DMS 273 (cell line): ENCODE data around the gene SH3RF3.

Experiments used
- DNase-seq: peaks from one replicate; lab custom pipeline; 2025; ENCODE audit not compliant: unreplicated experiment; lab: John Stamatoyannopoulos, UW

Gene SH3RF3

DNA sequence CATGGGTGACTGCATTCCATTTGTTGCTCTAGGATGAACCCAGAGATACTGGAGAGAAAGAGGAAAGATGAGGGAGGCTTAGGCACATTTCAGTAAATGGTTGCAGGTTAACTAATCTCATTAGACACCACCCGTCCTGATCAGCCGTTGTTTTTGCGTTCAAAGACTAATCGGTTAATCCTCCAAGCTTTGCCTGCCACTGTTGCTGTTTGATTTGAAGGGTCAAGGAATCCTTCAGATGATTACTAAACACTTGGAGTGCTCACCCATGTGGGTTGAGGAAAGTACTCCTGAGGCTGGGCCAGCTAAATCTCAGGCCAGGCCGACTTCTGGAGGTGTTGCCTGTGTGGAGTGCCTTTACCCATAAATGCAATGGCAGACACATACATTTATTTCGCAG, 8.6 kb downstream of the SH3RF3 start:
- no peak for DNase-seq

DNA sequence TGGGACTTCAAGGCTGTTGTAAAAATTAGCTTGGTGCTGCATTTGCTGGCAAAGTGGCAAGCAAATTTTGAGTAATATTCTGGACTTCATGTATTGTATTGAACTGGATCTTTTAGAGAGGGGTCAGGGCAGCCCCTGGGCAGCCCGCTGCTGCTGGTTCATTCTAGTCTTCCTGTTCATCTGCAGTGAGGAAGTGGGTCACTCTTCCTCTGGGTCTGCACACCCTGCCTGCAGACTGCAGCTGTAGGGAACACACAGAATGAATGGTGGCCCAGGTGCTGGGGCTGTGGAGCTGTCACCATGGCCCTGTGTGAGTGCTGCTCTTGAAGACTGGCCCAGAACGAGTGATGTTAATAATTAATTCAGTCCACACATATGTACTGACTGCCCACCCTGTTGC, 9.4 kb downstream of the SH3RF3 start:
- DNase-seq: no peak

DNA sequence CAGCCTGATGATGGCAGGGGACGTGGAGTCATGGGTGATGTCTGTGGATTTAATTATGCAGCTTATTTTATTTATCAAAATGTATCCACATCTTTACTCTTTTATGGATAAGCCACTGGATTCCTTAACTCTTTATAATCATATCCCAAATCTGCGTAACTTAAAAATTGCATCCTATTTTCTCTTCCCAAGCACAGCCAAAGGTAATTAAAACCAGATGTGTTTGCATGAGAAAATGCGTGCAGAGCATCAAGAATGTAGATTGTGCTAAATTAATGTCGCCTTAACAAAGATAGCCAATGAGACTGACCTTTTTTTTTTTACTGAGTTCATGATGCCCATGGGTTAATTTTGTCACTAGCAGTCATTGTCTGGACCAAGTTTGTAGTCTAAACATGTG, 10.0 kb downstream of the SH3RF3 start:
- DNase-seq: no peak

DNA sequence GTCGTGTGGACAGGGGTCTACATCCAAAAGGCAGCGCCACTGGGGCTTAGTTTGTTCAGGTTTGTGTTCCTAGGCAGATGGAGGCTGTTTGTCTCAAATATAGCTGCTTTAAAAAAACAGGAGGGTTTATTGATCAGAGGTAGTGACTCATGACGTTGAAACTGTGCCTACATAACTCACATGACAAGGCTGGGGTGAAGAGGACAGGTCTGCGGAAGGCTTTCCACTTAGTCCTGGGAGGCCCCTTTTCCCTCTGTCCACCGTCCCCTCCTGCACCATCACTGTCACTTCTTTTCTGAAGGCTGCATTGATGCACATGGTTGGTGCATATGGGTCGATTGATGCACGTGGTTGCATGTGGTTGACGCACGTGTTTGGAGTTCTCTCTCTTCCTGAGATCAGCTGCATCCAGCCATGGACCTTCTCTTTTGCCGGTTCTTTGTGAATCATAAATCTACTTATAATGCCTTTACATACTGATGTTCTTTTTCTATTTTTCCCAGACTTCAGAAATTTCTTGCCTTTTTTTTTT, 10.9 kb downstream of the SH3RF3 start:
- DNase-seq: no peak

GRCh38 chr2:109141006-109141600, 12.1 kb downstream of the SH3RF3 start:
- DNase-seq: no peak

DNA sequence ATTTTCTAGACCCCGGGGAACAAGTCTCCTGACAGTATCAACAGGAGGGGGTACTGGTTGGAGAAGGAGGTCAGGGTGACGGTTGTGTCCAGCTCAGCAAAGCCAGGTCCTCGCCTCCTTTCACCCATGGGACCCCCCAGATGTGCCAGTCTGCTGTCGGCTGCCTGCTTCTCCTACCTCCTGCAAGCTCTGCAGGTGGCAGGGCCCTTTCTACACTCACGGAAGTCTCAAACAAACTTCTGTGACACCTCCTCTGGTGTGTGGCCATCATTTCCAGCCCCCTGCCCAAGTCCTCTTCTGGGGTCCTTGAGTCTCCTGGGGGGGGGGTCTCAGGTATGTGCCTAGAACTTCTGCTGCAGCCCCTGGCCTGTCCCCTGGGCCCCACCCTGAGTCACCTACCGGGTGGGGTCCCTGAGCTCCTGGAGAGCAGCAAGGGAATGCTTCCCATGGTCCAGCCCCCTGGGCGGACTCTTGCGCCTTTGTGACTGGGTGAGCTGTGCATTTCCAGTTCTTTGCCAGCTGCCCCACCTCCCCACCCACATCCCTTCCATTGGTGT, 12.8 kb downstream of the SH3RF3 start:
- no peak for DNase-seq

- DNase-seq: no peak
Observed at GRCh38 chr2:109142416-109143210, 13.6 kb downstream of the SH3RF3 start.

DNA sequence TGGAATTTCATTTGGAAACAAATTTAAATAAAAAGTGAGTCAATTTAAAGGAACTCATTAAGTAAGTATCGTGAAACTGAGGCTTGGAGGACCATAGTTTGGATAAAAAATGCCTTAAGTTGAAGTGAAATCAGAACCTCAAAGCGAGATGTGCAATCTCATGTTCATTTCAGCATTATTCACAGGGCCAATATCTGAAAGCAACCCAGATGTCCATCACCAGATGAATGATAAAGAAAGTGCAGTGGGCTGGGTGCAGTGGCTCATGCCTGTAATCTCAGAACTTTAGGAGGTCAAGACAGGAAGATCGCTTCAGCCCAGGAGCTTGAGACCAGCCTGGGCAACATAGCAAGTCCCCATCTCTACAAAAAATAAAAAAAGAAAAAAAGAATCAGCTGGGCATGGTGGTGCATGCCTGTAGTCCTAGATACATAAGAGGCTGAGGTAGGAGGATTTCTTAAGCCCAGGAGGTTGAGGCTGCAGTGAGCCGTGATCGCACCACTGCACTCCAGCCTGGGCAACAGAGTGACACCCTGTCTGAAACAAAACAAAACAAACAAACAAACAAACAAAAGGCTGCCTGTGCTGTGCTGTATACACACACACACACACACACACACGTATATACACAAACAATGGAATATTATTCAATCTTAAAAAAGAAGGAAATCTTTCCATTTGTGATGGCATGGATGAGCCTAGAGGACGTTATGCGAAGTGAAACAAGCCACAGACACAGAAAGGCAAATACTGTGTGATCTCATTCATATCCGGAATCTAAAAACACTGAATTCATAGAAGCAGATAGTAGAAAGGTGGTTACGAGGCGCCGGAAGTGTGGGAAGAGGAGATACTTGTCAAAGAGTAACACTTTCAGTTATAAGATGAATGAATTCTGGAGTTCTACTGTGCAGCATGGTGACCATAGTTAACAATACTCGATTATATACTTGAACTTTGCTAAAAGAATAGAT, 14.5 kb downstream of the SH3RF3 start:
- DNase-seq: no peak

DNA sequence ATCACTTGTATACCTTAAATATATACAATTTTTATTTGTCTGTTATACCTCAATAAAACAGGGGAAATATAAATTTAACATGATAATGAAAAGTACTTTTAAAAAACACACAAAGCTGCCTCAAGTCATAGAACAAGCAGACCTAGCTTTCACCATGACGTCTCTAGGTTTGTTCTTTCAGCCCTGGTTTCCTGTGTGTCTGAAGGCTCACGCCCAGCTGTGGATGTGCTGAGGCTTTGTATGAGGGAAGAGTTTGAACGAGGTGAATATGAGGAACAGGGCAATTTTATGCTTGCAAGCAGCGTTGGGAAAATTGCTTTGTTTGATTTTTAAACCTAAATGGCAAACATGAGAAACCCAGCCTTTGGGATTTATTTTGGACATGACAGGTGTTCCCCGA, 15.3 kb downstream of the SH3RF3 start:
- DNase-seq: no peak

DNA sequence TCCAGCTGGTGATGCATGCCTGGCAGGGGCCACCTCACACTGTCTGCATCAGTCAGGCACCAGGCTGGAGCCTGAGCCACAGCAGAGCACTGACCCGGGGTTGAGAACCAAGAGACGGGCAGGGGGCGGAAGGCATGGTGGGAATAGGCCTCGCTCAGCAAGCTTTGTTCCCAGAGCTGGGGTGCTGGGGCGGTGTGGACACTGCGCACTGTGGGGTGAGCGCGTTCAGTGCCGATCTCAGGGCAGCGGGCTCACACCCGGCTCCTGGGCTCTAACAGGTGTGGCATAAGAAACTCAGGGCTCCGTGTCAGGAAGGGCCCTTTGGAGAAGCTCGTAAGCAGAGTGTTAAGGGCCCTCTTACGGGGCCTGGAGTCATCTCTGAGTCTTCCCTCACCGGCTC, 15.7 kb downstream of the SH3RF3 start:
- DNase-seq: no peak

- no peak for DNase-seq
Observed at GRCh38 chr2:109145286-109145685, 16.3 kb downstream of the SH3RF3 start.

- no peak for DNase-seq
Observed at GRCh38 chr2:109147405-109147804, 18.4 kb downstream of the SH3RF3 start.

DNA sequence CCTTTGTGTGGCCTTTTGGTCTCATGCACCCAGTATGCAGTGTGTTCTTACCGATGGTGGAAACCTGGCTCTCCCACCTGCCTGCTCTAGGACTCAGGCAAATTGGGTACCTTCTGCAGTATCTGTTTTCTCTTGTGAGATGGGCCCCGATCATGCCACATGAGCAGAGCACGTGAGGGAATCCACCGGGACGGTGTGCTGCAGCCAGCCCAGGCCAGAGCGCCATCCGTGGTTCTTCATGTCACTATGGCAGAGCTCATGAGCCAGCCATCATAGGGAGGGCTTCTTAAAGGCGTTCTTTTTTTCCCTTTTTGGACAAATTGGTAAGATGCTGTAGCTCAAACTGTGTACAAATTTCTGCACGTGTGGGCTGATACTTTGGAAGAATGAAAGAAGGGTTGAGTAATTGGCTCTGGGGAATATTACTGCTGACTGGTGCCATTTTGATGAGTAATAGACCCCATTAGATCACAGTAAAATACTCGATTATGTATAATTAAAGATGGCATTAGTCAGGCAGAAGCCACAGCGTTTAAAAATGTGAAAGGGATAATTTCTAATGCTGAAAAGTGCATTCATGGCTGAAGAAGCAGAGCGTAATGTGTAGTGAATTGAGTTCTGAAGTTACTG, 19.2 kb downstream of the SH3RF3 start:
- DNase-seq: peak; percentile 25

DNA sequence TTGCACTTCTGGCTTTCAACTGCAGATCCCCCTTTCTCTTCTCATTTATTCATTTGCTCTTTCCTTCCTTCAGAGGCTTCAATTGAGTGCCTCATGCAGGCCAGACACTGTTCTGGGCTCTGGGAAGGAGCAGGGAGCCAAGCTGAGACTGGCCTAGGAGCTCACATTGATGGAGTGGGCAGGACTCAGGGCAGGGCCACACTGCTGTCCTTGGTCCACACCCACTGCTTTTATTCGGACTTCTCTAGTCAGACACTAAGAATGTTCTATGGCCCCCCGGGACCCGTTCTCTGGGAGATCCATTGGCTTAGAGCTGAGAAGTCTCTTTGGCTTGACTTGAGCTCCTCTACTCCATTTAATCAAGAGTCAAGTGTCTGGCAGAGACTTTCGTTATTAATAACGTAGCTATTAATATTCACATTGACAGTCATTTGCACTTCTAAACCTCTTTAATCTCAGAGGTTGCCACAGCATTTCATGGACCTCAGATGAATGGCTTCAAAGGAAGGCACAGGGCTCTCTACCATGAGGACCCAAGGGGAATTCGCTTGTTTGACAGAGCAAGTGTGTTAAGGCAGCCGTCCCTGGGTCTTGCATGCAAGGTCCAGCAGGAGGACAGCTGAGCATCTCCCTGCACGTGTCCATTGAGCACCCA, 20.1 kb downstream of the SH3RF3 start:
- no peak for DNase-seq

DNA sequence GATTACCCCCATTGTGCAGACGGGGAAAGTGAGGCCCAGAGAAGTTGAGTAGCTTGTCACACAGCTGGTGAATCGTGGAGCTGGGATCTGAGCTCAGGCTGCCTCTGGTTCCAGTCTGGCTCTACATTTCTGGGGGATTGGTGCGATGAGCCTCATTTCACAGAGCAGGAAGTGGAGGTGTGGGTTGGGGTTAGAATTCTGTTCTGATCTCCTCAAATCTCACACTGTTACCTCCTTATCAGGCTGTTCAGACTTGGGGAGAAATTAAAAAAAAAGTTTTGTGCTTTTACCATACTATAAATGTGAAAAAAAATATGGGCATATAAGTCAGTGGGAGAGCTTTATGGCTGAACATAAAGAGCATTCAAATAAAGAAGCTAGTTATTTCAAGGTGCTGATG, 21.6 kb downstream of the SH3RF3 start:
- DNase-seq: no peak

GRCh38 chr2:109151519-109151918, 22.5 kb downstream of the SH3RF3 start:
- DNase-seq: peak; percentile 10

- no peak for DNase-seq
Observed at GRCh38 chr2:109153005-109153784, 24.2 kb downstream of the SH3RF3 start.

GRCh38 chr2:109153807-109154206, 24.8 kb downstream of the SH3RF3 start:
- DNase-seq: no peak

DNA sequence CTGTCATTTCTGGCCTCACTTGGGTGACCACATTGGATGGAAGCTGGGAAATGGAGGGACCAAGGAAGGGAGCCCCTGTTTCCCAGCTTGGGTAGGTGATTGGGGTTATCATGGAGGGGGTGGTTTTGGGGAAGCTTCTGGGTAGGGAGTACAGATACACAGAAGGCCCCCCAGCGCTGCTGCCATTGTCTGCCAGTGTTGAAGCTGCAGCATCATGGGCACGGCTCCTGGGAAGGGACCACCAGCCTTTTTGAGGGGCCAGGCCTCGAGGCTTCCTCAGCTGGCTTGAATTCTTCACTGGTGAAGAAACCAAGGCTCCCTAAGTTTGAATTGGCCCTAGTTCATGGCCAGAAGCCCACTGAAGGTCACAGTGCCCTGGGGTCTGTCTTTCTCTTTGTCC, 25.2 kb downstream of the SH3RF3 start:
- no peak for DNase-seq
